Subcutaneous adipose tissue (tissue), 4 donors: ENCODE measurements around the gene CDCA7L. TPM values are rescaled to one million over a fixed set of nuclear protein-coding genes. Genes with fewer than 3 reads are reported as not detected.

Source experiments
- total RNA-seq, 4 donors: library from RNA; depleted of rRNA; stranded (reverse); fragments of >200 nt; gene quantifications; one replicate each; pipeline ENCODE4 v1.1.0, GENCODE V29; 2016
- TF ChIP-seq, protein P1 (sequence below): fragments of 450-650 bp; IDR thresholded peaks from one replicate; pipeline ENCODE4 v1.5.1; 2016; ENCODE audit warnings: low read depth, mild to moderate bottlenecking, control low read depth, antibody characterized with exemption, moderate library complexity

The CDCA7L gene
- total RNA-seq, 4 donors from 2014 or later: 2.1 to 14.1 (median 11.9) TPM

DNA sequence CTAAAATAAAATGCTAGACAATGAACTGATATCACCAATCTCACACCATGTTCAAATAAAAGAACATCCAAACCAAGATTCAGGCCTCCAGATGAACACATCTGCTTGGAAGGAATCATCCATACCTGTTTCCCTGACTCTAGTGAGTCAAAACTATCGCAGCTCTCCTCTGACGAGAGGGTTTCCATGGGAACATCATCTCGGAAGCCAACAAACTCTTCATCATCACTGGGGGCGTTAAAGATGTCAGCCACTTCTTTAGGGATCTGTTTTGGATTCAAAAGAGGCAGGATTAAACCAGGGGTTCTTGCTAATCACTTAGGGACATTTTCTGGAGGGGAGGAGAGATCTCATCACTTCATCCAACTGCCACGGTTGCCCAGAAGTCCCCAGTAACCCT lies 29.1 kb downstream of the CDCA7L start:
- TF ChIP-seq, protein P1, sequence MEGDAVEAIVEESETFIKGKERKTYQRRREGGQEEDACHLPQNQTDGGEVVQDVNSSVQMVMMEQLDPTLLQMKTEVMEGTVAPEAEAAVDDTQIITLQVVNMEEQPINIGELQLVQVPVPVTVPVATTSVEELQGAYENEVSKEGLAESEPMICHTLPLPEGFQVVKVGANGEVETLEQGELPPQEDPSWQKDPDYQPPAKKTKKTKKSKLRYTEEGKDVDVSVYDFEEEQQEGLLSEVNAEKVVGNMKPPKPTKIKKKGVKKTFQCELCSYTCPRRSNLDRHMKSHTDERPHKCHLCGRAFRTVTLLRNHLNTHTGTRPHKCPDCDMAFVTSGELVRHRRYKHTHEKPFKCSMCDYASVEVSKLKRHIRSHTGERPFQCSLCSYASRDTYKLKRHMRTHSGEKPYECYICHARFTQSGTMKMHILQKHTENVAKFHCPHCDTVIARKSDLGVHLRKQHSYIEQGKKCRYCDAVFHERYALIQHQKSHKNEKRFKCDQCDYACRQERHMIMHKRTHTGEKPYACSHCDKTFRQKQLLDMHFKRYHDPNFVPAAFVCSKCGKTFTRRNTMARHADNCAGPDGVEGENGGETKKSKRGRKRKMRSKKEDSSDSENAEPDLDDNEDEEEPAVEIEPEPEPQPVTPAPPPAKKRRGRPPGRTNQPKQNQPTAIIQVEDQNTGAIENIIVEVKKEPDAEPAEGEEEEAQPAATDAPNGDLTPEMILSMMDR: no peak

DNA sequence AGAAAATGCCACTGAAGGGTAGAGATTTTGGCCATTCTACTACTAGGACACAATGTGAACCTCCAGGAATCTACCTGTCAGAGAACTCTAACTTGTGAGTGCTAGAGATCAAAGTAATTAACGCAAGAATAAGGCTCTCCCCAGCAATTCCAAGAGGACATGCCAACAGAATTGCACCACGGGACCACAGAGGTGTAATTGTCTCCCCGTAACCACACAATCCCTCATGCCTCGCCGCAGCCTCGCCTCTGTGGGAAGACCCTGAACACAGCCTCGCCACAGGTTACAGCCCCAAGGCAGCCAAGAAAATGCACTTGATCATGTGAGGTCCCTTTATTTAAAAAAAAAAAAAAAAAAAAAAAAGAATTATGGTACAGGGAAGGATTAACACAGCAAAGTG lies 29.5 kb downstream of the CDCA7L start:
- TF ChIP-seq, protein P1: no peak

DNA sequence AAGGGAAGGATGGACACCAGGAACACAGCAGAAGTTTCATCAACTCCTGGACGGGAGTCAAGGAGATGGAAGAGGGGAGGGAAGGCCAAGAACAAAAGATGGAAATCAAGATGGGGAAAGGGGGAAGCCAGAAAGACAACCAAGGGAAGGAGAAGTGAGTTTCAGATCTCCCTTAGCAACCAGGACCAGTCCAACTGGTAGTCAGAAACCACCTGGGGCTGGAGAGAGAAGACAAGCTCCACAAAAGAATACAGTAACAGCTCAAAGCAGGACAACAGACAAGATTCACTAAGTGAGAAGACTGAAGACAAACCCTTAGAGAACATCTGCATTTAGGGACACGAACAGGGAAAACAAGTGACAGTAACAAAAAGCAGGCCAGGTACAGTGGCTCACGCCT lies 30.6 kb downstream of the CDCA7L start:
- TF ChIP-seq, protein P1: no peak

DNA sequence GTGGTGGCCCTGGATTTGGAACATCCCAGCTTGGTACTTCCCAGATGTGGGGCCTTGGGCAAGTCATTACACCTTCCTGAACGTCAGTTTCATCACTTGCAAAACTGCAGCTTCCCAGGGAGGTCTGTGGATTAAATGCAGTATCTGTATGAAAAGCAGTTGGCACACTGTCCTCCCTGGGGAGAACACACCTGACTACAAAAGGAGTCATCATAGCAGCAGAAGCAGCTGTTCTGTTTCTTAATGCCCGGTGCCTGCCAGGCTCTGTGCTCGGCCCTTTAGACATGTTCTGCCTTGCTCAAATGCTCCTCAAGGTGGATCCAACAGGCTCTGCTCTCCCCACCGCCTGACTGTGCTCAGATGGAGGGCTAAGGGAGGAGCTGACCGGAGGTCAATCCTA lies 31.0 kb downstream of the CDCA7L start:
- TF ChIP-seq, protein P1: no peak

DNA sequence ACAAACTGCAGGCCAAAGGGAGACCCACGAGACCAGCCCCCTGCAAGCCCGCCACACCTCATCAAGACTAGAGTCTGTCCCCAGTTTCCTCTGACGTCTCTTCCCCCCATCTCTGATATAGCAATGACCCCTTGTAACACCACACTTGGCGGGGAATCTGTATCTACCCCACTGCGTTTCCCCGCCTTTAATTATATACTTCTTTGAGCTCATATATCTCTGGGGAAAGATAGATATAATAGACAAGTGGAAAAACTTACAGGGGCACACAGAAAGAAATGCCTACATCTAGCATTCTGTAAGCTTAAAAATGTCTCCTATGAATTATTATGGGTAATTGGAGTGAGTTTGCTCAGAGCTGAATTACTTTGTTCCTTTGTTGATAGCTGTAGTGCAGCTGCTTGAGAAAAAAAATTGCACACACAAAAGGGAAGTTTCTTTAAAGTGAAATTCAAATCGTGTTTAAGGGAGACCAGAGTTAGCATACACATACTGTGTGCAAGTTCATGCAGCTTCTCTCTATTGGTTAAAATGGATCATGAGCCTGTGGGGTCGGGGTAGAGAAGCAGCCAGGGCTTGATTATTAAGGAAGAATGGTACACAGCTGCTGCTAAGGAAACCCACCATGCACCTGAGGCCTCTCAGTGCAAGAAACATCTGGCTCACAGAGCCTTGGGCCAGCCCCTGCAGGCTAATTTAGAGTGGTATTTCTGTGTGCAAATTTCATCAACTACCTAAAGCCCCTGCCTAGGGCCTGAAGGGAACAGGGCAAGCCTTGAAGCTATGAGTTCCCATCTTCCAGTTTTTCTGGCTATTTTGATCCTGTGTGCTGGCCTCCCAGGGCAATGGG lies 32.5 kb downstream of the CDCA7L start:
- TF ChIP-seq, protein P1: no peak

DNA sequence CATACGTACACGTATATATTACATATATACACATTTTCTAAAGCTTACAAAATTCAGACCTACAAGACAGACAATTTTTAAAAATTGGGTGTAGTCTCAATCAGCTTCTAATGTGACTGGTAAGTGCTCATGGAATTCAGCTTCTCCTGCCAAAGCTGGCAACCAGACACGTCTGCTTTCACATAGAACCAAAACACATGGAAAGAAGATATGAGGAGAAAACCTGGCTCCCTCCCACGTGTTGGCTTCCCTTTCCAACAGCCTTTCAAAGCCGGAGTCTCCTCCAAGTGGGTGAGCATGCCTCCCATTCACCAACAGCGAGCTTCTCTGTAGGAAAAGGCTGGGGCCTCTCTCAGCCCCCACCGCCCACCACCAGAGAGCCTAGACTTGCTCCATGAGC lies 33.4 kb downstream of the CDCA7L start:
- TF ChIP-seq, protein P1: no peak

DNA sequence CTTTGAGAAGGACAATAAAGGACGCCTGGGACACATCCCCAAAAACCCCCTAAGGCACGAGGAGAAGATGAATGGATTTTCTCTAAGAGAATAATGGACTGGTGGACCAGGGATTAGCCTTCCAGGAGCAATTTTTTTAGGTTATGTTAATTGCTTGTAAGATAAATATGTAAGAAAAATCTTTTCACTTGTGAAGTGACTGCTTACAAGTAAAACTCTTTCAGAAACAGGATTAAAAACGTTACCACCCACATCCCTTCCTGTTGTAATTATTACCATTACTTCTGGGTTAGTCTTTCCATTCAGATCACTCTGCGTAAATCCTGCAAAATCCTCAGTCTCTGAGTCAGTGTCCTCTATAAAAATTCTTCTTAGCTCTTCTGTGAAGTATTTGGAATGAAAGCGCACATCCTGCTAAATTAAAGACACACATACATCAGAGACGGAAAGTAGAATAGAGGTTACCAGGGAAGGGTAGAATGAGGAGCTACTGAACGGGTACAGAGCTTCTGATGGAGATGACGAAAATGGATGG lies 34.3 kb downstream of the CDCA7L start:
- TF ChIP-seq, protein P1: no peak
